ENCODE results near the gene EPG5. TPM values are rescaled to one million over a fixed set of nuclear protein-coding genes. Genes with fewer than 3 reads are reported as not detected.
A peak's percentile ranks its signal among the peaks of the same experiment; 100 is the strongest.

The EPG5 gene
- total and polyA plus RNA-seq, 2 of the 4 experiments (the other 2 are of a cell fraction): 37.3 to 114 TPM

GRCh38 chr18:45825258-45826044, 141.7 kb downstream of the EPG5 start, which contains the start of gene SIGLEC15:
Gene SIGLEC15, plus strand, starts transcription at chr18:45825675. Its CDS starts 54 bp downstream, at chr18:45825729.
- in situ Hi-C loops (cut with MboI; ENCODE audit: low sequenced_read_pairs): no loop called here
- dilution Hi-C loops (cut with HindIII; ENCODE audit: low sequenced_read_pairs, unreplicated experiment): no loop called here
- POLR2A ChIA-PET (ENCODE audit: unreplicated experiment): no interaction called here
- CTCF ChIA-PET: no interaction called here
- peak within 1 kb of the TSS; percentile 100 for H2AK5ac ChIP-seq (ENCODE audit: low read depth, low read length)
- no peak within 1 kb of the TSS for H3K4me2 ChIP-seq (ENCODE audit: low read depth, low read length)
- no peak for ATAC-seq (ENCODE audit: low read depth)
- H3K9me3 ChIP-seq (ENCODE audit: control insufficient read depth, insufficient read depth, low read length): no peaks in the 10 kb centered on the region
- H2AFZ ChIP-seq (replicated peaks; ENCODE audit: low read length, poor library complexity): peak within 1 kb of the TSS; percentile 79
- H3K14ac ChIP-seq (replicated peaks; ENCODE audit: low read depth, low read length): peak within 1 kb of the TSS; percentile 77
- H2BK15ac ChIP-seq (ENCODE audit: low read depth, low read length): peak within 1 kb of the TSS; percentile 99; the same call in 2 of the 3 replicates
- no peaks in the 10 kb centered on the region for H3K36me3 ChIP-seq (ENCODE audit: control insufficient read depth, insufficient read depth, low read length)
- peak within 1 kb of the TSS; percentile 79 for H3K23ac ChIP-seq (ENCODE audit: low read depth, low read length)
- H3K27ac ChIP-seq (ENCODE audit: insufficient read depth, low read length): peak within 1 kb of the TSS; percentile 3; the same call in 1 of the 2 replicates
- peak within 1 kb of the TSS; percentile 71; the same call in 1 of the 2 replicates for H3K18ac ChIP-seq (ENCODE audit: low read depth, low read length)
- H3K4ac ChIP-seq (ENCODE audit: low read depth, low read length): peak within 1 kb of the TSS; percentile 99
- H3K9ac ChIP-seq (ENCODE audit: low read depth, low read length): no peak within 1 kb of the TSS
- H2BK5ac ChIP-seq (ENCODE audit: low read depth, low read length, poor library complexity, severe bottlenecking): peak within 1 kb of the TSS; percentile 54
- peak within 1 kb of the TSS; percentile 99 for H2BK20ac ChIP-seq (ENCODE audit: low read depth, low read length)
- peaks cover 32% of the 10 kb centered on the region for H3K9me1 ChIP-seq (ENCODE audit: insufficient read depth, low read length)
- peak within 1 kb of the TSS; percentile 94 to 96 for H4K8ac ChIP-seq (ENCODE audit: low read depth in 2 of 2, low read length in 2 of 2)
- peaks cover 0 to 16% of the 10 kb centered on the region in 2 experiments; a peak in 2 of 4 replicates for H3K79me1 ChIP-seq (ENCODE audit: low read depth in 1 of 2, low read length in 2 of 2)
- no peak for DNase-seq
- H3K4me3 ChIP-seq (ENCODE audit: insufficient read depth, low read depth, low read length): no peak within 1 kb of the TSS
- peak within 1 kb of the TSS; percentile 69; the same call in 1 of the 2 replicates for H4K5ac ChIP-seq (ENCODE audit: low read depth, low read length)
- no peaks in the 10 kb centered on the region for H3K27me3 ChIP-seq (ENCODE audit: control insufficient read depth, insufficient read depth, low read length)
- no peak for TF ChIP-seq ELK1 (IDR thresholded peaks at IDR 0.05; ENCODE audit: borderline replicate concordance, low read depth, low read length)
- no peak for TF ChIP-seq MAZ (IDR thresholded peaks at IDR 0.05; ENCODE audit: borderline replicate concordance, low read depth, low read length)
- no peak for TF ChIP-seq MAFK (IDR thresholded peaks at IDR 0.05; ENCODE audit: low read depth, low read length)
- no peak for TF ChIP-seq POLR2A (IDR thresholded peaks at IDR 0.05; ENCODE audit: low read depth, low read length)
- H2AK9ac ChIP-seq (replicated peaks; ENCODE audit: low read depth, low read length, poor library complexity): peak within 1 kb of the TSS; percentile 88
- peak within 1 kb of the TSS; percentile 99 for H2BK120ac ChIP-seq (ENCODE audit: low read depth, low read length)
- 82% methylated on average over 5 of the region's 12 CpGs; no CpG with 5 or more reads in 1 of the 2 experiments for WGBS, 2 experiments (ENCODE audit: extremely low coverage in 2 of 2, insufficient read length in 1 of 2)
- no peak within 1 kb of the TSS for H3K56ac ChIP-seq (ENCODE audit: extremely low read depth, insufficient read depth, low read length)
- no TSS peak for BruUV-seq (replicated peaks)
- peak within 1 kb of the TSS; percentile 92 for H4K91ac ChIP-seq (ENCODE audit: insufficient read depth, low read depth, low read length)
- H4K20me1 ChIP-seq (ENCODE audit: insufficient read depth, low read length): no peaks in the 10 kb centered on the region
- peaks cover 21% of the 10 kb centered on the region for H3K4me1 ChIP-seq (ENCODE audit: control insufficient read depth, insufficient read depth, low read length)
- intact Hi-C loops (cut with micrococcal nuclease): no loop called here

All from IMR-90 (cell line).